Fibroblast of skin of left biceps (primary cell): ENCODE data around the gene MKS1.

ENCODE experiments used
- DNase-seq, 2 experiments: peaks; one replicate each; pipeline ENCODE4 v3.0.0-alpha.2; 2013; ENCODE audit warnings: low read depth in 2 of 2

Gene MKS1

GRCh38 chr17:58161566-58161965, 57.5 kb downstream of the MKS1 start:
- DNase-seq, result no peak

- no peak for DNase-seq
These were observed 60.9 kb downstream of the MKS1 start for GRCh38 chr17:58158181-58158580.

- DNase-seq, result no peak
These were observed 61.9 kb downstream of the MKS1 start for GRCh38 chr17:58156839-58157803.
